COR-L47 (cell line): Measurements from ENCODE around the gene HOXD12.

Experiments used
- DNase-seq: peaks from one replicate; lab custom pipeline; 2025; lab: John Stamatoyannopoulos, UW

HOXD12 gene

GRCh38 chr2:176147800-176148496, 48.4 kb downstream of the HOXD12 start:
- DNase-seq, result no peak

GRCh38 chr2:176148751-176149421, 49.3 kb downstream of the HOXD12 start:
- DNase-seq, result no peak

GRCh38 chr2:176149481-176149938, 49.9 kb downstream of the HOXD12 start:
- DNase-seq, result no peak

- no peak for DNase-seq
Measured at GRCh38 chr2:176149939-176150583, 50.5 kb downstream of the HOXD12 start.

- DNase-seq, result no peak
Measured at GRCh38 chr2:176150584-176151441, 51.2 kb downstream of the HOXD12 start.

- no peak for DNase-seq
Measured at GRCh38 chr2:176151442-176152287, 52.1 kb downstream of the HOXD12 start, which contains the start of gene HOXD4. TSS of gene HOXD4 (plus strand) at chr2:176151550. CDS start at chr2:176151634, 84 bp downstream.
